ENCODE measurements around the gene CXCL14. TPM values are rescaled to one million over a fixed set of nuclear protein-coding genes. Genes with fewer than 3 reads are reported as not detected.

Gene CXCL14
- polyA plus RNA-seq, 4 donors, result 4.9 to 163 (median 41.7) TPM

- no peak overlapping the region for H3K27ac ChIP-seq (ENCODE audit: low read depth in 1 of 3, low read length in 2 of 3)
- DNase-seq (no peak), FAIRE-seq (no peak)
- H3K27me3 ChIP-seq (ENCODE audit: control insufficient read depth in 3 of 3, insufficient read depth in 3 of 3, low read length in 3 of 3), result peaks cover 0 to 2% (median 0%) of the 10 kb centered on the region in 3 donors
- no peak overlapping the region for H3K4me3 ChIP-seq (ENCODE audit: low read depth in 1 of 3, low read length in 3 of 3)
- WGBS, 3 donors, result 61 to 89% (median 63%) methylated on average over 2 of the region's 2 CpGs
- H3K36me3 ChIP-seq (ENCODE audit: control insufficient read depth in 3 of 3, insufficient read depth in 2 of 3, low read depth in 1 of 3, low read length in 3 of 3), result no peaks in the 10 kb centered on the region
- H3K9me3 ChIP-seq (ENCODE audit: control insufficient read depth in 2 of 2, insufficient read depth in 1 of 2, low read depth in 1 of 2, low read length in 1 of 2), result peaks cover 0 to 7% of the 10 kb centered on the region in 2 donors
- H3K4me1 ChIP-seq (ENCODE audit: control insufficient read depth in 3 of 3, insufficient read depth in 2 of 3, low read depth in 1 of 3, low read length in 2 of 3), result peaks cover 0 to 2% (median 0%) of the 10 kb centered on the region in 3 donors
Observed at GRCh38 chr5:135593886-135594285, 15.1 kb upstream of the CXCL14 start.

GRCh38 chr5:135593141-135593540 lies 14.3 kb upstream of the CXCL14 start:
- 76 to 82% (median 76%) methylated on average over 3 of the region's 3 CpGs for WGBS, 3 donors
- H3K4me3 ChIP-seq (ENCODE audit: low read depth in 1 of 3, low read length in 3 of 3), result no peak overlapping the region
- H3K36me3 ChIP-seq (ENCODE audit: control insufficient read depth in 3 of 3, insufficient read depth in 2 of 3, low read depth in 1 of 3, low read length in 3 of 3), result no peaks in the 10 kb centered on the region
- FAIRE-seq, result no peak
- peaks cover 0 to 2% (median 0%) of the 10 kb centered on the region in 3 donors for H3K4me1 ChIP-seq (ENCODE audit: control insufficient read depth in 3 of 3, insufficient read depth in 2 of 3, low read depth in 1 of 3, low read length in 2 of 3)
- H3K27me3 ChIP-seq (ENCODE audit: control insufficient read depth in 3 of 3, insufficient read depth in 3 of 3, low read length in 3 of 3), result peaks cover 0 to 3% (median 2%) of the 10 kb centered on the region in 3 donors
- H3K27ac ChIP-seq (ENCODE audit: low read depth in 1 of 3, low read length in 2 of 3), result no peak overlapping the region
- H3K9me3 ChIP-seq (ENCODE audit: control insufficient read depth in 2 of 2, insufficient read depth in 1 of 2, low read depth in 1 of 2, low read length in 1 of 2), result peaks cover 0 to 7% of the 10 kb centered on the region in 2 donors
- DNase-seq, result no peak

GRCh38 chr5:135592312-135593045 lies 13.7 kb upstream of the CXCL14 start:
- Histone ChIP-seq H3K9me3 (ENCODE audit: control insufficient read depth in 2 of 2, insufficient read depth in 1 of 2, low read depth in 1 of 2, low read length in 1 of 2) (peaks cover 0 to 7% of the 10 kb centered on the region in 2 donors), H3K27me3 (ENCODE audit: control insufficient read depth in 3 of 3, insufficient read depth in 3 of 3, low read length in 3 of 3) (peaks cover 0 to 3% (median 2%) of the 10 kb centered on the region in 3 donors), H3K4me3 (ENCODE audit: low read depth in 1 of 3, low read length in 3 of 3) (no peak overlapping the region), H3K36me3 (ENCODE audit: control insufficient read depth in 3 of 3, insufficient read depth in 2 of 3, low read depth in 1 of 3, low read length in 3 of 3) (no peaks in the 10 kb centered on the region), H3K27ac (ENCODE audit: low read depth in 1 of 3, low read length in 2 of 3) (no peak overlapping the region), H3K4me1 (ENCODE audit: control insufficient read depth in 3 of 3, insufficient read depth in 2 of 3, low read depth in 1 of 3, low read length in 2 of 3) (peaks cover 0 to 2% (median 0%) of the 10 kb centered on the region in 3 donors)
- WGBS, 3 donors, result 44 to 67% (median 53%) methylated on average over 6 of the region's 6 CpGs
- FAIRE-seq (no peak), DNase-seq (peak in 1 of 2 donors; percentile 25)

GRCh38 chr5:135591277-135591676 lies 12.5 kb upstream of the CXCL14 start:
- Histone ChIP-seq H3K4me3 (ENCODE audit: low read depth in 1 of 3, low read length in 3 of 3) (no peak overlapping the region), H3K4me1 (ENCODE audit: control insufficient read depth in 3 of 3, insufficient read depth in 2 of 3, low read depth in 1 of 3, low read length in 2 of 3) (no peaks in the 10 kb centered on the region), H3K36me3 (ENCODE audit: control insufficient read depth in 3 of 3, insufficient read depth in 2 of 3, low read depth in 1 of 3, low read length in 3 of 3) (no peaks in the 10 kb centered on the region), H3K27me3 (ENCODE audit: control insufficient read depth in 3 of 3, insufficient read depth in 3 of 3, low read length in 3 of 3) (peaks cover 0 to 7% (median 0%) of the 10 kb centered on the region in 3 donors), H3K27ac (ENCODE audit: low read depth in 1 of 3, low read length in 2 of 3) (no peak overlapping the region), H3K9me3 (ENCODE audit: control insufficient read depth in 2 of 2, insufficient read depth in 1 of 2, low read depth in 1 of 2, low read length in 1 of 2) (peaks cover 0 to 9% of the 10 kb centered on the region in 2 donors)
- 75 to 91% (median 76%) methylated on average over 5 of the region's 5 CpGs for WGBS, 3 donors
- FAIRE-seq (no peak), DNase-seq (no peak)

- WGBS, 3 donors, result 78 to 82% (median 81%) methylated on average over 3 of the region's 3 CpGs
Observed at GRCh38 chr5:135589152-135589551, 10.4 kb upstream of the CXCL14 start.

GRCh38 chr5:135587721-135588663 lies 9.2 kb upstream of the CXCL14 start:
- Histone ChIP-seq H3K4me1 (ENCODE audit: control insufficient read depth in 3 of 3, insufficient read depth in 2 of 3, low read depth in 1 of 3, low read length in 2 of 3) (no peaks in the 10 kb centered on the region), H3K4me3 (ENCODE audit: low read depth in 1 of 3, low read length in 3 of 3) (no peak overlapping the region), H3K27me3 (ENCODE audit: control insufficient read depth in 3 of 3, insufficient read depth in 3 of 3, low read length in 3 of 3) (peaks cover 0 to 16% (median under 1%) of the 10 kb centered on the region in 3 donors), H3K9me3 (ENCODE audit: control insufficient read depth in 2 of 2, insufficient read depth in 1 of 2, low read depth in 1 of 2, low read length in 1 of 2) (peaks cover 0 to 5% of the 10 kb centered on the region in 2 donors), H3K27ac (ENCODE audit: low read depth in 1 of 3, low read length in 2 of 3) (no peak overlapping the region), H3K36me3 (ENCODE audit: control insufficient read depth in 3 of 3, insufficient read depth in 2 of 3, low read depth in 1 of 3, low read length in 3 of 3) (no peaks in the 10 kb centered on the region)
- FAIRE-seq (no peak), DNase-seq (no peak)
- 62 to 65% (median 63%) methylated on average over 17 of the region's 17 CpGs for WGBS, 3 donors

More at GRCh38 chr5:135589152-135589551, 10.4 kb upstream of the CXCL14 start:
- peaks cover 0 to 7% (median 0%) of the 10 kb centered on the region in 3 donors for H3K27me3 ChIP-seq (ENCODE audit: control insufficient read depth in 3 of 3, insufficient read depth in 3 of 3, low read length in 3 of 3)
- H3K9me3 ChIP-seq (ENCODE audit: control insufficient read depth in 2 of 2, insufficient read depth in 1 of 2, low read depth in 1 of 2, low read length in 1 of 2), result peaks cover 0 to 5% of the 10 kb centered on the region in 2 donors
- FAIRE-seq, result no peak
- DNase-seq, result no peak
- H3K36me3 ChIP-seq (ENCODE audit: control insufficient read depth in 3 of 3, insufficient read depth in 2 of 3, low read depth in 1 of 3, low read length in 3 of 3), result no peaks in the 10 kb centered on the region
- no peaks in the 10 kb centered on the region for H3K4me1 ChIP-seq (ENCODE audit: control insufficient read depth in 3 of 3, insufficient read depth in 2 of 3, low read depth in 1 of 3, low read length in 2 of 3)
- no peak overlapping the region for H3K27ac ChIP-seq (ENCODE audit: low read depth in 1 of 3, low read length in 2 of 3)
- H3K4me3 ChIP-seq (ENCODE audit: low read depth in 1 of 3, low read length in 3 of 3), result no peak overlapping the region

GRCh38 chr5:135584918-135585317 lies 6.1 kb upstream of the CXCL14 start:
- FAIRE-seq (no peak), DNase-seq (no peak)
- Histone ChIP-seq H3K27me3 (ENCODE audit: control insufficient read depth in 3 of 3, insufficient read depth in 3 of 3, low read length in 3 of 3) (peaks cover 0 to 30% (median 4%) of the 10 kb centered on the region in 3 donors), H3K27ac (ENCODE audit: low read depth in 1 of 3, low read length in 2 of 3) (no peak overlapping the region), H3K9me3 (ENCODE audit: control insufficient read depth in 2 of 2, insufficient read depth in 1 of 2, low read depth in 1 of 2, low read length in 1 of 2) (peaks cover 0 to 5% of the 10 kb centered on the region in 2 donors), H3K4me1 (ENCODE audit: control insufficient read depth in 3 of 3, insufficient read depth in 2 of 3, low read depth in 1 of 3, low read length in 2 of 3) (no peaks in the 10 kb centered on the region), H3K36me3 (ENCODE audit: control insufficient read depth in 3 of 3, insufficient read depth in 2 of 3, low read depth in 1 of 3, low read length in 3 of 3) (no peaks in the 10 kb centered on the region), H3K4me3 (ENCODE audit: low read depth in 1 of 3, low read length in 3 of 3) (no peak overlapping the region)
- 89 to 98% (median 94%) methylated on average over 6 of the region's 6 CpGs for WGBS, 3 donors

- no peaks in the 10 kb centered on the region for H3K36me3 ChIP-seq (ENCODE audit: control insufficient read depth in 3 of 3, insufficient read depth in 2 of 3, low read depth in 1 of 3, low read length in 3 of 3)
- 68 to 86% (median 80%) methylated on average over 2 of the region's 2 CpGs for WGBS, 3 donors
- no peaks in the 10 kb centered on the region for H3K4me1 ChIP-seq (ENCODE audit: control insufficient read depth in 3 of 3, insufficient read depth in 2 of 3, low read depth in 1 of 3, low read length in 2 of 3)
- FAIRE-seq, result no peak
- H3K27ac ChIP-seq (ENCODE audit: low read depth in 1 of 3, low read length in 2 of 3), result no peak overlapping the region
- DNase-seq, result no peak
- H3K9me3 ChIP-seq (ENCODE audit: control insufficient read depth in 2 of 2, insufficient read depth in 1 of 2, low read depth in 1 of 2, low read length in 1 of 2), result peaks cover 0 to 5% of the 10 kb centered on the region in 2 donors
- peaks cover 0 to 36% (median 4%) of the 10 kb centered on the region in 3 donors for H3K27me3 ChIP-seq (ENCODE audit: control insufficient read depth in 3 of 3, insufficient read depth in 3 of 3, low read length in 3 of 3)
- no peak overlapping the region for H3K4me3 ChIP-seq (ENCODE audit: low read depth in 1 of 3, low read length in 3 of 3)
Observed at GRCh38 chr5:135584276-135584675, 5.5 kb upstream of the CXCL14 start.
